ENCODE results near the gene PLXDC2.

Gene PLXDC2

GRCh38 chr10:19952224-19953010 lies 136.2 kb downstream of the PLXDC2 start:
- TF ChIP-seq ZSCAN4 (tag by site-specific recombination; IDR thresholded peaks at IDR 0.05), result no peak
- TF ChIP-seq HOXC10 (CRISPR knock-in tag; IDR thresholded peaks at IDR 0.05), result no peak
- no peak for TF ChIP-seq ZNF560 (tag by site-specific recombination; IDR thresholded peaks at IDR 0.05; ENCODE audit: borderline replicate concordance)
- TF ChIP-seq ZNF311 (tag by site-specific recombination; IDR thresholded peaks at IDR 0.05; ENCODE audit: borderline replicate concordance), result no peak
- no peak for TF ChIP-seq ZNF558 (tag by site-specific recombination; IDR thresholded peaks at IDR 0.05)
- no peak for TF ChIP-seq ZNF777 (tag by site-specific recombination; IDR thresholded peaks at IDR 0.05; ENCODE audit: borderline replicate concordance)
- TF ChIP-seq REPIN1 (tag by site-specific recombination; IDR thresholded peaks at IDR 0.05; ENCODE audit: low read depth), result no peak
- TF ChIP-seq, protein P1, sequence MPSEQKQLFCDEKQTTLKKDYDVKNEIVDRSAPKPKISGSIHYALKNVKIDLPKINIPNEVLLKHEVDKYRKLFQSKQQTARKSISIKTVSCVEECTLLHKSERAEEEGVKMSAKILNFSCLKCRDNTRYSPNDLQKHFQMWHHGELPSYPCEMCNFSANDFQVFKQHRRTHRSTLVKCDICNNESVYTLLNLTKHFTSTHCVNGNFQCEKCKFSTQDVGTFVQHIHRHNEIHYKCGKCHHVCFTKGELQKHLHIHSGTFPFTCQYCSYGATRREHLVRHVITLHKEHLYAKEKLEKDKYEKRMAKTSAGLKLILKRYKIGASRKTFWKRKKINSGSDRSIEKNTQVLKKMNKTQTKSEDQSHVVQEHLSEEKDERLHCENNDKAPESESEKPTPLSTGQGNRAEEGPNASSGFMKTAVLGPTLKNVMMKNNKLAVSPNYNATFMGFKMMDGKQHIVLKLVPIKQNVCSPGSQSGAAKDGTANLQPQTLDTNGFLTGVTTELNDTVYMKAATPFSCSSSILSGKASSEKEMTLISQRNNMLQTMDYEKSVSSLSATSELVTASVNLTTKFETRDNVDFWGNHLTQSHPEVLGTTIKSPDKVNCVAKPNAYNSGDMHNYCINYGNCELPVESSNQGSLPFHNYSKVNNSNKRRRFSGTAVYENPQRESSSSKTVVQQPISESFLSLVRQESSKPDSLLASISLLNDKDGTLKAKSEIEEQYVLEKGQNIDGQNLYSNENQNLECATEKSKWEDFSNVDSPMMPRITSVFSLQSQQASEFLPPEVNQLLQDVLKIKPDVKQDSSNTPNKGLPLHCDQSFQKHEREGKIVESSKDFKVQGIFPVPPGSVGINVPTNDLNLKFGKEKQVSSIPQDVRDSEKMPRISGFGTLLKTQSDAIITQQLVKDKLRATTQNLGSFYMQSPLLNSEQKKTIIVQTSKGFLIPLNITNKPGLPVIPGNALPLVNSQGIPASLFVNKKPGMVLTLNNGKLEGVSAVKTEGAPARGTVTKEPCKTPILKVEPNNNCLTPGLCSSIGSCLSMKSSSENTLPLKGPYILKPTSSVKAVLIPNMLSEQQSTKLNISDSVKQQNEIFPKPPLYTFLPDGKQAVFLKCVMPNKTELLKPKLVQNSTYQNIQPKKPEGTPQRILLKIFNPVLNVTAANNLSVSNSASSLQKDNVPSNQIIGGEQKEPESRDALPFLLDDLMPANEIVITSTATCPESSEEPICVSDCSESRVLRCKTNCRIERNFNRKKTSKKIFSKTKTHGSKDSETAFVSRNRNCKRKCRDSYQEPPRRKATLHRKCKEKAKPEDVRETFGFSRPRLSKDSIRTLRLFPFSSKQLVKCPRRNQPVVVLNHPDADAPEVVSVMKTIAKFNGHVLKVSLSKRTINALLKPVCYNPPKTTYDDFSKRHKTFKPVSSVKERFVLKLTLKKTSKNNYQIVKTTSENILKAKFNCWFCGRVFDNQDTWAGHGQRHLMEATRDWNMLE (tag by site-specific recombination; conservative IDR thresholded peaks at IDR 0.05; ENCODE audit: low read depth), result no peak
- TF ChIP-seq ZNF23 (tag by site-specific recombination; IDR thresholded peaks at IDR 0.05; ENCODE audit: borderline replicate concordance), result no peak
- Histone ChIP-seq H3K27ac (ENCODE audit: extremely low read depth, low read depth, low read length) (no peak overlapping the region), H3K4me3 (ENCODE audit: low read depth, low read length) (no peak overlapping the region), H3K4me1 (ENCODE audit: control insufficient read depth, insufficient read depth, low read length) (no peaks in the 10 kb centered on the region), H3K9me3 (ENCODE audit: control insufficient read depth, insufficient read depth, low read depth, low read length) (no peaks in the 10 kb centered on the region), H3K36me3 (ENCODE audit: control insufficient read depth in 2 of 2, insufficient read depth in 1 of 2, low read length in 2 of 2) (no peaks in the 10 kb centered on the region)
- ChIA-PET POLR2A (no interaction called here), CTCF (interaction anchor here (0.5 kb wide), 1 partner anchor 21 kb away, joined by 3 read pairs; no protein-coding TSS in a partner anchor)

- CTCF ChIA-PET, result no interaction called here
- Histone ChIP-seq H3K36me3 (ENCODE audit: control insufficient read depth in 2 of 2, insufficient read depth in 1 of 2, low read length in 2 of 2) (no peaks in the 10 kb centered on the region), H3K4me1 (ENCODE audit: control insufficient read depth, insufficient read depth, low read length) (no peaks in the 10 kb centered on the region), H3K9me3 (ENCODE audit: control insufficient read depth, insufficient read depth, low read depth, low read length) (no peaks in the 10 kb centered on the region), H3K27ac (ENCODE audit: extremely low read depth, low read depth, low read length) (no peak overlapping the region), H3K4me3 (ENCODE audit: low read depth, low read length) (no peak overlapping the region)
- TF ChIP-seq ZNF184 (tag by site-specific recombination; IDR thresholded peaks at IDR 0.05), result no peak
- TF ChIP-seq, protein P2, sequence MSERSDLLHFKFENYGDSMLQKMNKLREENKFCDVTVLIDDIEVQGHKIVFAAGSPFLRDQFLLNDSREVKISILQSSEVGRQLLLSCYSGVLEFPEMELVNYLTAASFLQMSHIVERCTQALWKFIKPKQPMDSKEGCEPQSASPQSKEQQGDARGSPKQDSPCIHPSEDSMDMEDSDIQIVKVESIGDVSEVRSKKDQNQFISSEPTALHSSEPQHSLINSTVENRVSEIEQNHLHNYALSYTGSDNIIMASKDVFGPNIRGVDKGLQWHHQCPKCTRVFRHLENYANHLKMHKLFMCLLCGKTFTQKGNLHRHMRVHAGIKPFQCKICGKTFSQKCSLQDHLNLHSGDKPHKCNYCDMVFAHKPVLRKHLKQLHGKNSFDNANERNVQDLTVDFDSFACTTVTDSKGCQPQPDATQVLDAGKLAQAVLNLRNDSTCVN (tag by site-specific recombination; optimal IDR thresholded peaks at IDR 0.05), result no peak
- no peak for TF ChIP-seq ZNF366 (tag by site-specific recombination; conservative IDR thresholded peaks at IDR 0.05)
- no peak for TF ChIP-seq ZNF335 (tag by site-specific recombination; conservative IDR thresholded peaks at IDR 0.05)
- no peak for TF ChIP-seq ZNF350 (tag by site-specific recombination; IDR thresholded peaks at IDR 0.05)
- TF ChIP-seq ZNF324 (tag by site-specific recombination; IDR thresholded peaks at IDR 0.05), result no peak
- no peak for TF ChIP-seq ZFP41 (tag by site-specific recombination; IDR thresholded peaks at IDR 0.05; ENCODE audit: borderline replicate concordance)
- no peak for TF ChIP-seq ZNF664 (tag by site-specific recombination; IDR thresholded peaks at IDR 0.05)
- TF ChIP-seq ZNF654 (tag by site-specific recombination; IDR thresholded peaks at IDR 0.05; ENCODE audit: low read depth), result no peak
- no peak for TF ChIP-seq ZNF302 (tag by site-specific recombination; IDR thresholded peaks at IDR 0.05; ENCODE audit: low read depth)
- TF ChIP-seq GLI4 (tag by site-specific recombination; IDR thresholded peaks at IDR 0.05), result no peak
- TF ChIP-seq ZNF580 (tag by site-specific recombination; IDR thresholded peaks at IDR 0.05), result no peak
- POLR2A ChIA-PET, result no interaction called here
These were observed 138.4 kb downstream of the PLXDC2 start for GRCh38 chr10:19954601-19955000.
